Colonic mucosa (tissue), 4 donors: ENCODE data around the gene CLHC1. TPM values are rescaled to one million over a fixed set of nuclear protein-coding genes. Genes with fewer than 3 reads are reported as not detected.
"Not testable (repeated sequence)": the region's sequence is repeated elsewhere in the genome, so short reads cannot be mapped to it uniquely, and the experiment has no call there.

ENCODE experiments used
- DNase-seq: peaks from one replicate; pipeline ENCODE4 v3.0.0-alpha.2; 2020
- H3K27ac ChIP-seq: fragments of 200-600 bp; one replicate; pipeline ENCODE4 v1.8.0; 2021
- H3K27me3 ChIP-seq: fragments of 200-600 bp; one replicate; pipeline ENCODE4 v1.8.0; 2021
- H3K36me3 ChIP-seq: fragments of 200-600 bp; one replicate; pipeline ENCODE4 v1.8.0; 2021
- H3K4me1 ChIP-seq: fragments of 200-600 bp; one replicate; pipeline ENCODE4 v1.8.0; 2021; ENCODE audit warnings: mild to moderate bottlenecking
- H3K4me3 ChIP-seq: fragments of 200-600 bp; one replicate; pipeline ENCODE4 v1.8.0; 2021
- H3K9ac ChIP-seq, 2 donors: one replicate each; pipeline ENCODE4 v1.7.0; 2013; ENCODE audit warnings: control low read depth in 2 of 2, low read depth in 2 of 2, low read length in 2 of 2
- H3K9me3 ChIP-seq: fragments of 200-600 bp; one replicate; pipeline ENCODE4 v1.8.0; 2021
- intact Hi-C: fragments of 100-400 bp; cut with DNase I; formaldehyde crosslinking; loops from one replicate; pipeline ENCODE4 v1.14.1; 2022
- total RNA-seq, 2 donors: library from RNA; stranded (reverse); fragmentation: NEBNext Ultra II Directional in 1 of 2; extraction: Animal tissue kit (Norgen Biotek cat#: 25700) in 1 of 2; gene quantifications; one replicate each; pipeline ENCODE4 v1.2.1, GENCODE V29; 2021
- TF ChIP-seq, protein P1 (sequence below): fragments of 200-600 bp; IDR thresholded peaks from one replicate; pipeline ENCODE4 v1.8.0; 2022; ENCODE audit warnings: antibody characterized with exemption, mild to moderate bottlenecking
- donor health status: healthy.
- donor health status: DM: no; HTN: no; CAD: no.
- donor health status: DM: no; HTN: no; CAD: no.

Gene CLHC1
- total RNA-seq, 2 donors from 2014 or later, result 8.1 to 8.9 TPM

DNA sequence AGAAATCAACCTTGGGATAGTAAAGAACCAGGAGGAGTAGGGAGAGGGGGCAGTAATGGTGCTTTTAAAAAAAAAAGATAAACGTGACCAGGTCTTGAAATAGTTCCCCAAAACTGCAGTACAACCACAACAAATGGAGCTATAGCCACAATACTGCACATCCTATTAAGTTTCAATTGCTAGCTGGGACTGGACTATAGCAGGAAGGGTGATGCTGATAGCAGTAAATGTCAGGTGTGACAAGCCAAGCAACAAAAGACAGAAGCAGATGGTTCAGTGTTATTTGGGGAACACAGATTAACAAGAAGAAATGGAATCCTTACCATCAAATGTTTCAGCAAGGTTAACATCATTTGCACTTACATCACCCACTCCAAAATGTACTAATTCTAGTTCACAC is 10.5 kb upstream of the CLHC1 start:
- Histone ChIP-seq H3K36me3 (peaks cover 5% of the 10 kb centered on the region), H3K4me3 (no peak overlapping the region), H3K27me3 (no peaks in the 10 kb centered on the region), H3K27ac (no peak overlapping the region), H3K9ac (no peak overlapping the region), H3K9me3 (no peaks in the 10 kb centered on the region), H3K4me1 (no peaks in the 10 kb centered on the region)
- intact Hi-C loops, result no loop called here
- TF ChIP-seq, protein P1, sequence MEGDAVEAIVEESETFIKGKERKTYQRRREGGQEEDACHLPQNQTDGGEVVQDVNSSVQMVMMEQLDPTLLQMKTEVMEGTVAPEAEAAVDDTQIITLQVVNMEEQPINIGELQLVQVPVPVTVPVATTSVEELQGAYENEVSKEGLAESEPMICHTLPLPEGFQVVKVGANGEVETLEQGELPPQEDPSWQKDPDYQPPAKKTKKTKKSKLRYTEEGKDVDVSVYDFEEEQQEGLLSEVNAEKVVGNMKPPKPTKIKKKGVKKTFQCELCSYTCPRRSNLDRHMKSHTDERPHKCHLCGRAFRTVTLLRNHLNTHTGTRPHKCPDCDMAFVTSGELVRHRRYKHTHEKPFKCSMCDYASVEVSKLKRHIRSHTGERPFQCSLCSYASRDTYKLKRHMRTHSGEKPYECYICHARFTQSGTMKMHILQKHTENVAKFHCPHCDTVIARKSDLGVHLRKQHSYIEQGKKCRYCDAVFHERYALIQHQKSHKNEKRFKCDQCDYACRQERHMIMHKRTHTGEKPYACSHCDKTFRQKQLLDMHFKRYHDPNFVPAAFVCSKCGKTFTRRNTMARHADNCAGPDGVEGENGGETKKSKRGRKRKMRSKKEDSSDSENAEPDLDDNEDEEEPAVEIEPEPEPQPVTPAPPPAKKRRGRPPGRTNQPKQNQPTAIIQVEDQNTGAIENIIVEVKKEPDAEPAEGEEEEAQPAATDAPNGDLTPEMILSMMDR, result no peak
- DNase-seq, result no peak

DNA sequence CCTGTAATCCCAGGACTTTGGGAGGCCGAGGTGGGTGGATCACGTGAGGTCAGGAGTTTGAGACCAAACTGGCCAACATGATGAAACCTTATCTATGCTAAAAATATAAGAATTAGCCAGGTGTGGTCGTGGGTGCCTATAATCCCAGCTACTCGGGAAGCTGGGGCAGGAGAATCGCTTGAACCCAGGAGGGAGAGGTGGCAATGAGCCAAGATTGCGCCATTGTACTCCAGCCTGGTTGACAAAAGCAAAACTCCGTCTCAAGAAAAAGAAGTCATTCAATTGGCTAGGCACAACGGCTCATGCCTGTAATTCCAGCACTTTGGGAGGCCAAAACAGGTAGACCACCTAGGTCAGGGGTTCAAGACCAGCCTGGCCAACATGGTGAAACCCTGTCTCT is 9.5 kb upstream of the CLHC1 start:
- H3K4me3 ChIP-seq, H3K27ac ChIP-seq, H3K9ac ChIP-seq, H3K36me3 ChIP-seq, H3K27me3 ChIP-seq, H3K4me1 ChIP-seq, intact Hi-C loops, H3K9me3 ChIP-seq, DNase-seq: not testable (repeated sequence)

DNA sequence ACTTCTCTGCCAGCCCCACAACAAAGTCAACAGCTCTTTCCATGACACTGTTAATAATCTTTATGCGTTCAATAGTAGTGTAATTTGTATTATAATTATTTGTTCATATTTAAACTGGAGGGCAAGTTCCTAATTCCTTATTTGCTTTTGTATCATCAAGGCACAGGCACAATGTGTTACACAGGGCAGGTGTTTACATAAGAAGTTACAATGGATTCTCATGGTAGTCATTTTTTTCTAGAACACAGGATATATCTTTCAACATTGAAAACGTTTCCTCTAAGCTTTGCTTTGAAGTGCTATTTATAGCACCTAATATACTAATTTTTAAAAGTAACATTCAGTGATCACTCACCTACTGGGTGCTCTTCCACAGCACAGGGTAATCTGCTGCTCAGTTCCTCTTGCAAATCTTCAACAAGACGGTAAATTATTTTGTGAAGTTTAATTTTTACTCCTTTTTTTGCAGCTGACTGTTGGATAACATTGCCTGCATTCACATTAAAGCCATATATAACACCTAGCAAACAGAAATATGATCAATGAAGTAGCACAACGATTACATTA is 7.6 kb upstream of the CLHC1 start:
- H3K9ac ChIP-seq, result no peak overlapping the region
- TF ChIP-seq, protein P1, result no peak
- intact Hi-C loops, result loop anchor here (10.0 kb wide), 1 partner anchor 185 kb away; no protein-coding TSS in a partner anchor
- DNase-seq, result no peak
- no peak overlapping the region for H3K4me3 ChIP-seq
- no peaks in the 10 kb centered on the region for H3K27me3 ChIP-seq
- H3K4me1 ChIP-seq, result no peaks in the 10 kb centered on the region
- H3K36me3 ChIP-seq, result peaks cover 5% of the 10 kb centered on the region
- no peak overlapping the region for H3K27ac ChIP-seq
- no peaks in the 10 kb centered on the region for H3K9me3 ChIP-seq

DNA sequence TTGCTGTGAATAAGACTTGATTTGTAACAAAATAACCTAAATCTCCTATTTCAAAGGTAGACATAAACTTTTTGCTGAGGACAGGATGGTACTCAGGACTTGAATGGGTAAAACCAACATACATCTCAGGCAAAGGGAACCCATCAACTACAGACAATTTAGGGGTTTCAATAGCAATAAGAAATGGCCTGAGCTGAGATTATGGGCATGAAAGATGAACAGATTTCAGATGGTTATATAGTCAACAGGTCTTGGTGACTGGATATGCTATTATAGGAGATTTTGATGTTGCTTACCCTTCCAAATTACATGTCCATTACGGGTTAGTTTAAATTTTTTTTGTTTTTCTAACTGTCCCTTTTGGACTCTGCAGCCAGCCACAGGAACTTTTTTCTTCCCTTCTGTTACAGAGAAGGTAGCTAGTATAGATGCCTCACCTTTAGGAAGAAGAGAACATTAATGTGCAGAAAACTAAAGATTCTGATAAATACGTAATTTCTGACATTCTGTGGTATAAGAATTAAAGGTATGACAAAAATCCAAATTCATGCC is 5.0 kb upstream of the CLHC1 start:
- no peak overlapping the region for H3K4me3 ChIP-seq
- H3K27ac ChIP-seq, result no peak overlapping the region

DNA sequence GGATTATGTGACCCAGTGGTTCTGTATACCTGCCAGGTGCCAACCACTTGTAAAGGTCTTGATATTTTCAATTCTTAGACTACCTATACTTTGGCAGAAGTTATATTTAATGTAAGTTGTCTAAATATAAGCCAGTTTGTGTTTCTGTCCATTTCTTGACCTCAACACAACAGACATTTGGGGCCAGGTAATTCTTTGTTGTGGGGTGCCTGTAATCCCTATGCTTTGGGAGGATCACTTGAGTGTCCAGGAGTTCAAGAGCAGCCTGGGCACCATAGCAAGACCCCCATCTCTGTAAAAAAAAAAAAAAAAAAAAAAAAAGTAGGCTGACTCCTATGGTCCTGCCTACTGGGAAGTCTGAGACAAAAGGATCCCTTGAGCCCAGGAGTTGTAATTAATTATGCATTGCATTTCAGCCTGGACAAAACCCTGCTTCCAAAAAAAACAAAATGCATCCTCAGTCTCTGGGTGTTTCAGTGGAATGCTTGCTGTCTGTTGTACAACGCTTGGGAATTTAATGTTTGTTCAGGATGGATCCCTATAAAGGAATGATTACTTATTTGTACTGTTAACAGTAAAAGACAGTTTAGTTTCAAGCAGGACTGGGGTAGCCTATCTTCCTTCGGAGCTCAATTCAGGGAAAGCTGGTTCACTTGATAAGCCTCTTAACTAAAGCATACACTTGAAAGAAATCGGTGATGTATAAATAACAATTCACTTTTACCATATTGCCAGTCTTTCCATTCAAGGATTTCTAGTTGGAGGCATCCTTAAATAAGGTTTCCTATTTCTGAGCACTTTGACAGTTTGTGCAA is 3.8 kb upstream of the CLHC1 start:
- Histone ChIP-seq H3K4me3 (no peak overlapping the region), H3K9ac (no peak overlapping the region), H3K36me3 (no peaks in the 10 kb centered on the region), H3K4me1 (peaks cover 6% of the 10 kb centered on the region), H3K9me3 (no peaks in the 10 kb centered on the region), H3K27ac (no peak overlapping the region), H3K27me3 (no peaks in the 10 kb centered on the region)
- no peak for DNase-seq
- TF ChIP-seq, protein P1, result no peak
- intact Hi-C loops, result loop anchor here (10.0 kb wide), 1 partner anchor 189 kb away; no protein-coding TSS in a partner anchor

More for the DNA sequence above, 5.0 kb upstream of the CLHC1 start:
- TF ChIP-seq, protein P1, result no peak
- no peak overlapping the region for H3K9ac ChIP-seq
- no peaks in the 10 kb centered on the region for H3K9me3 ChIP-seq
- H3K4me1 ChIP-seq, result peaks cover 6% of the 10 kb centered on the region
- intact Hi-C loops, result loop anchor here (10.0 kb wide), 1 partner anchor 188 kb away; no protein-coding TSS in a partner anchor
- DNase-seq, result no peak
- no peaks in the 10 kb centered on the region for H3K36me3 ChIP-seq
- no peaks in the 10 kb centered on the region for H3K27me3 ChIP-seq

DNA sequence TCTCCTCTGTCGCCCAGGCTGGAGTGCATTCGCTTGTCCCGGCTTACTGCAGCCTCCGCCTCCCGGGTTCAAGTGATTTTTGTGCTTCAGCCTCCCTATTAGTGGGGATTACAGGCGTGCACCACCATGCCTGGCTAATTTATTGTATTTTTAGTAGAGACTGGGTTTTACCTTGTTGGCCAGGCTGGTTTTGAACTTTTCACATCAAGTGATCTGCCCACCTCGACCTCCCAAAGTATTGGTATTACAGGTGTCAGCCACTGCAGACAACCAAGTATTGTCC is 1.5 kb upstream of the CLHC1 start:
- Histone ChIP-seq H3K4me3 (peak overlapping the region; percentile 83), H3K36me3 (no peaks in the 10 kb centered on the region), H3K9me3 (no peaks in the 10 kb centered on the region), H3K27me3 (no peaks in the 10 kb centered on the region), H3K9ac (peak overlapping the region in 1 of 2 donors; percentile 82), H3K27ac (peak overlapping the region; percentile 88), H3K4me1 (peaks cover 6% of the 10 kb centered on the region)
- DNase-seq, result no peak
- intact Hi-C loops, result loop anchor here (10.0 kb wide), 1 partner anchor 191 kb away; no protein-coding TSS in a partner anchor
- TF ChIP-seq, protein P1, result no peak
